ENCODE results near the gene IMPACT.

IMPACT gene

GRCh38 chr18:24485681-24486080, 59.2 kb downstream of the IMPACT start:
- no peak overlapping the region for H3K4me3 ChIP-seq (ENCODE audit: low read length)
- no peaks in the 10 kb centered on the region for H3K36me3 ChIP-seq (ENCODE audit: control insufficient read depth, low read depth, low read length)
- H3K4me1 ChIP-seq (ENCODE audit: control insufficient read depth, low read depth, low read length), result no peaks in the 10 kb centered on the region
- no peaks in the 10 kb centered on the region for H3K27me3 ChIP-seq (ENCODE audit: control insufficient read depth, insufficient read depth, low read length)
- no peak overlapping the region for H3K27ac ChIP-seq (ENCODE audit: low read length)
- H3K9me3 ChIP-seq (ENCODE audit: control insufficient read depth, low read depth, low read length), result no peaks in the 10 kb centered on the region
- no peak overlapping the region for H3K9ac ChIP-seq (ENCODE audit: low read length)

- no peaks in the 10 kb centered on the region for H3K36me3 ChIP-seq (ENCODE audit: control insufficient read depth, low read depth, low read length)
- no peak overlapping the region for H3K4me3 ChIP-seq (ENCODE audit: low read length)
- no peaks in the 10 kb centered on the region for H3K4me1 ChIP-seq (ENCODE audit: control insufficient read depth, low read depth, low read length)
- H3K9ac ChIP-seq (ENCODE audit: low read length), result no peak overlapping the region
- no peaks in the 10 kb centered on the region for H3K9me3 ChIP-seq (ENCODE audit: control insufficient read depth, low read depth, low read length)
- no peaks in the 10 kb centered on the region for H3K27me3 ChIP-seq (ENCODE audit: control insufficient read depth, insufficient read depth, low read length)
- no peak overlapping the region for H3K27ac ChIP-seq (ENCODE audit: low read length)
Observed at GRCh38 chr18:24486684-24487083, 60.2 kb downstream of the IMPACT start.

GRCh38 chr18:24488824-24489493, 62.5 kb downstream of the IMPACT start:
- Histone ChIP-seq H3K27me3 (ENCODE audit: control insufficient read depth, insufficient read depth, low read length) (no peaks in the 10 kb centered on the region), H3K36me3 (ENCODE audit: control insufficient read depth, low read depth, low read length) (no peaks in the 10 kb centered on the region), H3K4me3 (ENCODE audit: low read length) (no peak overlapping the region), H3K4me1 (ENCODE audit: control insufficient read depth, low read depth, low read length) (no peaks in the 10 kb centered on the region), H3K27ac (ENCODE audit: low read length) (no peak overlapping the region), H3K9ac (ENCODE audit: low read length) (no peak overlapping the region), H3K9me3 (ENCODE audit: control insufficient read depth, low read depth, low read length) (no peaks in the 10 kb centered on the region)

DNA sequence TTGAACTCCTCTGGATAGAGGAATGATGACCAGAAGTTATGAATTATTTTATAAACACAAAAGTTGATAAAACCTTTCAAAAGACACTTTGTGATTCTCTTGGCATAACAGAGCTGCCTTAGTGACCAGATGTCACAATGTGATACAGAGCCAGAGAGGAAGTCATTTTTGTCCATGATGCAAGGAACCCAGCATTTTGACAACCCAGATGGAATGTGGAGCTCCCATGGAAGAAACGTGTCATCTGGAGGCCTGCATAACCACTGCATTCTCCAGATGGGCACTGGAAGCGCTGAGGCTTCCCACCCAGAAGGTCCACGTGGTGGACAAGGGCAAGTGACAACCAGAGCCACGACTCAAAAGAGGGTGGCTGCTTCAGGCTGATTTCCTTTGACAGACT, 64.1 kb downstream of the IMPACT start:
- Histone ChIP-seq H3K9ac (ENCODE audit: low read length) (no peak overlapping the region), H3K27ac (ENCODE audit: low read length) (no peak overlapping the region), H3K27me3 (ENCODE audit: control insufficient read depth, insufficient read depth, low read length) (no peaks in the 10 kb centered on the region), H3K4me3 (ENCODE audit: low read length) (no peak overlapping the region), H3K4me1 (ENCODE audit: control insufficient read depth, low read depth, low read length) (no peaks in the 10 kb centered on the region), H3K9me3 (ENCODE audit: control insufficient read depth, low read depth, low read length) (no peaks in the 10 kb centered on the region), H3K36me3 (ENCODE audit: control insufficient read depth, low read depth, low read length) (no peaks in the 10 kb centered on the region)

- H3K9ac ChIP-seq (ENCODE audit: low read length), result no peak overlapping the region
- no peaks in the 10 kb centered on the region for H3K4me1 ChIP-seq (ENCODE audit: control insufficient read depth, low read depth, low read length)
- no peak overlapping the region for H3K4me3 ChIP-seq (ENCODE audit: low read length)
- no peaks in the 10 kb centered on the region for H3K9me3 ChIP-seq (ENCODE audit: control insufficient read depth, low read depth, low read length)
- no peak overlapping the region for H3K27ac ChIP-seq (ENCODE audit: low read length)
- H3K27me3 ChIP-seq (ENCODE audit: control insufficient read depth, insufficient read depth, low read length), result no peaks in the 10 kb centered on the region
- no peaks in the 10 kb centered on the region for H3K36me3 ChIP-seq (ENCODE audit: control insufficient read depth, low read depth, low read length)
Observed at GRCh38 chr18:24491927-24492834, 65.7 kb downstream of the IMPACT start.

- Histone ChIP-seq H3K27me3 (ENCODE audit: control insufficient read depth, insufficient read depth, low read length) (no peaks in the 10 kb centered on the region), H3K4me1 (ENCODE audit: control insufficient read depth, low read depth, low read length) (no peaks in the 10 kb centered on the region), H3K9ac (ENCODE audit: low read length) (no peak overlapping the region), H3K9me3 (ENCODE audit: control insufficient read depth, low read depth, low read length) (no peaks in the 10 kb centered on the region), H3K27ac (ENCODE audit: low read length) (no peak overlapping the region), H3K4me3 (ENCODE audit: low read length) (no peak overlapping the region), H3K36me3 (ENCODE audit: control insufficient read depth, low read depth, low read length) (no peaks in the 10 kb centered on the region)
Observed at GRCh38 chr18:24494586-24494985, 68.1 kb downstream of the IMPACT start.

DNA sequence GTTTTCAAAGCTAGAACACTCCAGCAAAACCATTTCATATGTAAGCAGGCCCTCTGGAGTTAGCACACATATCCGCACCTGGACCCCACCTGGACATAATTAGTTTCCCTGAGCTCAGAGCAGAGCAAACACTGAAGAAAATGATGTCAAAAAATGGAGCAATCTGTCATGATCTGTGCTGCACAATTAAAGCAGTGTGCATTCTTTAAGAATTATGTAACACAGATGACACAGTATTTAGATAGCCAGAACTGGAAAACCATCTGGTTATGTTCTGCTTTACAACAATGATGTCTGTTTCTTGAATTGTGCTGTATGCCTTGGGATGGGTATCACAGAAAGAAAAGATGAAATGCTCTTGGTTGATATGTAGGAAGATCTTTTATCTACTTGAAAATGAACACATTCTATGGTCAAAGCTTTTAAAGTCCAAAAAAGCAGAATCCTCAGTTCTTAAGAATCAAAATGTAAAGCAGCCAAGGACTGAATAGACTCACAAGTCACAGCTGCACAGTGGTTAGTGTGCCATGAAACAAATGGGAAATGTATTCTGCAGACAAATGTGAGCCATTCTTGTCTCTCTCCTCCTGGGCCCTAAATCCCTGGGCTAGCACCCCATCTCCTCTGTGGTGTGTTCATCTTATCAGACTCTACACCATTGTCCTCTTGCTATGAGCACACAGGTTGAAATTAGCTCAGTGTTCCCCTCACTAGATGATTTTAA, 70.7 kb downstream of the IMPACT start:
- Histone ChIP-seq H3K4me3 (ENCODE audit: low read length) (no peak overlapping the region), H3K27me3 (ENCODE audit: control insufficient read depth, insufficient read depth, low read length) (no peaks in the 10 kb centered on the region), H3K36me3 (ENCODE audit: control insufficient read depth, low read depth, low read length) (no peaks in the 10 kb centered on the region), H3K27ac (ENCODE audit: low read length) (no peak overlapping the region), H3K4me1 (ENCODE audit: control insufficient read depth, low read depth, low read length) (no peaks in the 10 kb centered on the region), H3K9me3 (ENCODE audit: control insufficient read depth, low read depth, low read length) (no peaks in the 10 kb centered on the region), H3K9ac (ENCODE audit: low read length) (no peak overlapping the region)

DNA sequence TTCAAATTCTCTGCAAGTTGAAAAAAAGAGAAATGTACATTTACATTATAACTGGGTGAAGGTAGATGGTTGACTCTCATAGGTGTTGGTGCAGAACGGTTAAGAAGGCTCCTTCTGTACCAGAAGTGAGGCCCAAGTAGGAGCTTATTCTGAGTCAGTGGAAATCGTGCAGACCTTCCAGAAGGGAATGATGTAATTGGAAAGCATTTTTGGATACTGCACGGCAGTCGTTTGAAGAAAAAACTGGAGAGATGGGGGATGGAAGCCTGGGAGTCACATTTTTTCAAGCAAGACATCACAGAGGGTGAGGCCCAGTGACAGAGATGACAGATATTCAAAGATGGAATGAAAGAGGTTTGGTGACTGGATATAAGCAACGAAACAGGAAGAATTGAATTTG, 73.3 kb downstream of the IMPACT start:
- no peaks in the 10 kb centered on the region for H3K9me3 ChIP-seq (ENCODE audit: control insufficient read depth, low read depth, low read length)
- no peaks in the 10 kb centered on the region for H3K27me3 ChIP-seq (ENCODE audit: control insufficient read depth, insufficient read depth, low read length)
- no peak overlapping the region for H3K27ac ChIP-seq (ENCODE audit: low read length)
- no peak overlapping the region for H3K9ac ChIP-seq (ENCODE audit: low read length)
- no peaks in the 10 kb centered on the region for H3K4me1 ChIP-seq (ENCODE audit: control insufficient read depth, low read depth, low read length)
- no peaks in the 10 kb centered on the region for H3K36me3 ChIP-seq (ENCODE audit: control insufficient read depth, low read depth, low read length)
- no peak overlapping the region for H3K4me3 ChIP-seq (ENCODE audit: low read length)

DNA sequence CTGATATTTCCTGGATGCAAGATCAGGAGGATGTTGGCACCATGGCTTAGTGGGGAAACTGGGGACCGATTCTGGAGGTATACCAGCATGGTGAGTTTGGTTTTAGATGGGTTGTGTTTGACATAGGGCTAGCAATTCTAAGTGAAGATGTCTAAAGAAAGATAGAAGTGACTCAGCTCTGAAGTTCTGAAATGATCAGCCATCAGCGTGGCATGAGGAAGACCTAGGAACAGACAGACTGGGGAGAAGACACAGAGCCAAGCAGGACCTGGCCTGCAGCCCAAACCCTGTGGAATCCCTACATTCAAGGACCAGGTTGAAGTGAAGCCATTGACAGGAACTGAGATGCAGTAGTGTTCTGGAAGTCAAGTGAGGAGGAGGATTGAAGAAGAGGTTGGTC, 73.7 kb downstream of the IMPACT start:
- no peak overlapping the region for H3K4me3 ChIP-seq (ENCODE audit: low read length)
- H3K9ac ChIP-seq (ENCODE audit: low read length), result no peak overlapping the region
- no peaks in the 10 kb centered on the region for H3K36me3 ChIP-seq (ENCODE audit: control insufficient read depth, low read depth, low read length)
- no peaks in the 10 kb centered on the region for H3K27me3 ChIP-seq (ENCODE audit: control insufficient read depth, insufficient read depth, low read length)
- H3K4me1 ChIP-seq (ENCODE audit: control insufficient read depth, low read depth, low read length), result no peaks in the 10 kb centered on the region
- H3K9me3 ChIP-seq (ENCODE audit: control insufficient read depth, low read depth, low read length), result no peaks in the 10 kb centered on the region
- H3K27ac ChIP-seq (ENCODE audit: low read length), result no peak overlapping the region

DNA sequence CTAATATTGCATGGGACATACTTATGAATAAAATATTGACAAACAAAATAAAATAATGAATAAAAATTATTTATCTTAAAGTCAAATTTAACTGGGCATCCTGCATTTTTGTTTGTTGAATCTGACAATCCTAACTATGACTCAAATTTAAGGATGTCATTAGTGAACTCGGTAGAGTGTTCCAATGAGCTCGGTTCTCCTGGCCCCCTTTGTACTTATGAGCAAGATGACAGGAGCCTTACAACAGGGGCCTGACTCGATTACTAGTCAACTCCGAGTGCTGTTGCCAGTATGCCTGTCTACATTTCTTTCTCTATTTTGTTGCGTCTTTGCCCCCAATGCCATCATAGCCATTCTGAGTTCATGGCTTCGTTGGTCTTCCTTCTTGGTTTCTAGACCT, 74.3 kb downstream of the IMPACT start:
- H3K4me1 ChIP-seq (ENCODE audit: control insufficient read depth, low read depth, low read length), result no peaks in the 10 kb centered on the region
- H3K27ac ChIP-seq (ENCODE audit: low read length), result no peak overlapping the region
- H3K9me3 ChIP-seq (ENCODE audit: control insufficient read depth, low read depth, low read length), result no peaks in the 10 kb centered on the region
- H3K4me3 ChIP-seq (ENCODE audit: low read length), result no peak overlapping the region
- no peaks in the 10 kb centered on the region for H3K36me3 ChIP-seq (ENCODE audit: control insufficient read depth, low read depth, low read length)
- no peaks in the 10 kb centered on the region for H3K27me3 ChIP-seq (ENCODE audit: control insufficient read depth, insufficient read depth, low read length)
- no peak overlapping the region for H3K9ac ChIP-seq (ENCODE audit: low read length)

DNA sequence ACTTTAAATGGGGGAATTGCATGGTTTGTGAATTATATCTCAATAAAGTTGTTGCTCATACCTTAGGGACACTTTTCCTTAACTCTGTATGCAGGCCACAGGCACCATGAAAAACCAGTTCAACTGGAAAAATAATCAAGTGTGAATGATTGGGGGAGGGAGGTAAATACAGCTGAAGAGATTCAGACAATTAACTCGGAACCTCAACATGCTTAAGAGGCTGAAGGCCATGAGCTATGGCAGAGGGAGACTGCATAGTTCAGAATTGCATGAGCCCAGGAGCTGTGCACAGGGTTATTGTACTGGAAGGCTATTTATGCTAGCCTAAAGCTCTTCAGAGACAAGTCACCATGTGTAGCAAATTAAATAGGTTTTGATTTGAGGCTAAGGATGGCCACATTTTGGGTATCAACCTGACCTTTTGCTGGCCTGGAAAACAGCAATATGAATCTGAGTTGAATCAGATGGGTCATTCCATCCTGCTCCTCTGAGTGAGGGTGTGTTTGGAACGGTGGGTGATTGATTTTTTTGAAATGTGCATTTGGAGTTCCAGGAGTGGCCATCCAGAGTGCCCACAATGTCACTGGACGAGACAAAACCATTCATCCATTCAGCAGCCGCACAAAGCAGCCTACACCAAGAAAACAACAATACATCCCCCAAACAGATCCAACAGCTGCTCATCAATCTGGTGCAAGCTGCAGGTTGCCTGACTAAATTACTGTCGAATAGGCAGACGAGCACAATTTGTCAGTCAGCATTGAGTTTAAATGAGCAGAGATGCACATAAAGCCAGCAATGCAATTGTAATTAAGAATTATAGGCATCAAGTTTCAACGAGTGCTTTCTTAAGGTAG, 76.4 kb downstream of the IMPACT start:
- Histone ChIP-seq H3K9me3 (ENCODE audit: control insufficient read depth, low read depth, low read length) (no peaks in the 10 kb centered on the region), H3K4me1 (ENCODE audit: control insufficient read depth, low read depth, low read length) (no peaks in the 10 kb centered on the region), H3K27ac (ENCODE audit: low read length) (no peak overlapping the region), H3K27me3 (ENCODE audit: control insufficient read depth, insufficient read depth, low read length) (no peaks in the 10 kb centered on the region), H3K36me3 (ENCODE audit: control insufficient read depth, low read depth, low read length) (no peaks in the 10 kb centered on the region), H3K4me3 (ENCODE audit: low read length) (no peak overlapping the region), H3K9ac (ENCODE audit: low read length) (no peak overlapping the region)

Measured in iPS-18a (cell line).